K562 (cell line): Measurements from ENCODE around the gene CBX2. TPM values are rescaled to one million over a fixed set of nuclear protein-coding genes. Genes with fewer than 3 reads are reported as not detected.
A peak's percentile ranks its signal among the peaks of the same experiment; 100 is the strongest.

Experiments used
- CHD1 ChIP-seq: fragments of 200-600 bp; sonication (generic); IDR thresholded peaks from one replicate; pipeline ENCODE4 v1.6.1; 2012; ENCODE audit warnings: mild to moderate bottlenecking, moderate library complexity, low read length, inconsistent platforms
- DLX4 ChIP-seq: fragments of 250-450 bp; sonication (Bioruptor Pico); IDR thresholded peaks from 2 replicates; pipeline ENCODE4 v1.6.1; 2021; ENCODE audit warnings: mild to moderate bottlenecking
- HMG20A ChIP-seq: fragments of 450-650 bp; formaldehyde crosslinking; conservative IDR thresholded peaks from 2 replicates; pipeline ENCODE4 v1.4.0; 2020; ENCODE audit warnings: mild to moderate bottlenecking, mixed read lengths
- MBD1 ChIP-seq: fragments of 250-450 bp; sonication (Bioruptor Pico); IDR thresholded peaks from 2 replicates; pipeline ENCODE4 v1.8.0; 2022; ENCODE audit warnings: inconsistent platforms
- MCM2 ChIP-seq: fragments of 450-650 bp; IDR thresholded peaks from 2 replicates; pipeline ENCODE4 v1.6.1; 2017; ENCODE audit warnings: low read depth, mild to moderate bottlenecking
- MIER1 ChIP-seq: fragments of 450-650 bp; IDR thresholded peaks from 2 replicates; pipeline ENCODE4 v1.6.1; 2016; ENCODE audit warnings: antibody characterized with exemption, mild to moderate bottlenecking, low read depth
- NR2F6 ChIP-seq: fragments of 450-650 bp; formaldehyde crosslinking; IDR thresholded peaks from 2 replicates; pipeline ENCODE4 v1.4.0; 2020; ENCODE audit warnings: mild to moderate bottlenecking
- NRF1 ChIP-seq, 2 experiments: fragments of 450-650 bp; IDR thresholded peaks in 1 of 2; conservative IDR thresholded peaks in 1 of 2; 2 replicates each; pipeline ENCODE4 v1.6.1; 2014; ENCODE audit warnings: mild to moderate bottlenecking in 2 of 2
- POLR2B ChIP-seq: fragments of 450-650 bp; IDR thresholded peaks from 2 replicates; pipeline ENCODE4 v1.6.1; 2018; ENCODE audit warnings: low read depth; ENCODE audit not compliant: partially characterized antibody
- RBM17 ChIP-seq: fragments of 200-400 bp; formaldehyde crosslinking; IDR thresholded peaks from 2 replicates; pipeline ENCODE4 v1.6.1; 2017; ENCODE audit warnings: low read depth, mild to moderate bottlenecking, low read length, borderline replicate concordance
- SPI1 ChIP-seq: IDR thresholded peaks from 2 replicates; pipeline ENCODE4 v1.6.1; 2011; ENCODE audit warnings: low read depth, low read length, control low read depth, borderline replicate concordance
- STAG1 ChIP-seq: sonication (generic); formaldehyde crosslinking; IDR thresholded peaks from 2 replicates; pipeline ENCODE4 v1.5.0; 2020; ENCODE audit warnings: missing genetic modification reagents, borderline replicate concordance
- TEAD4 ChIP-seq, 2 experiments: sonication (generic) in 1 of 2; formaldehyde crosslinking in 1 of 2; IDR thresholded peaks; 2 replicates each; pipeline versions ENCODE4 v1.6.1 to v1.8.0; 2012 to 2022; ENCODE audit warnings: borderline replicate concordance in 1 of 2, inconsistent platforms in 1 of 2, low read length in 1 of 2, mild to moderate bottlenecking in 1 of 2, missing genetic modification reagents in 1 of 2
- USF2 ChIP-seq: sonication (generic); formaldehyde crosslinking; IDR thresholded peaks from 2 replicates; pipeline ENCODE4 v1.5.0; 2020; ENCODE audit warnings: missing genetic modification reagents
- ZKSCAN3 ChIP-seq: fragments of 250-450 bp; sonication (Bioruptor Pico); IDR thresholded peaks from 2 replicates; pipeline ENCODE4 v1.4.0; 2020
- ZNF395 ChIP-seq: fragments of 200-800 bp; sonication (Bioruptor generic); IDR thresholded peaks from 2 replicates; pipeline ENCODE4 v1.6.1; 2017; ENCODE audit warnings: missing genetic modification characterization, missing compliant biosample characterization
- ZNF717 ChIP-seq: fragments of 250-450 bp; sonication (Bioruptor Pico); IDR thresholded peaks from 2 replicates; pipeline ENCODE4 v1.5.0; 2021
- ZNF740 ChIP-seq, 3 experiments: fragments of 200-800 bp in 1 of 3; sonication (Bioruptor generic) in 1 of 3; sonication (generic) in 1 of 3; formaldehyde crosslinking in 1 of 3; IDR thresholded peaks; 2 replicates each; pipeline versions ENCODE4 v1.6.1 to v1.8.0; 2016 to 2022; ENCODE audit warnings: mild to moderate bottlenecking in 2 of 3, missing compliant biosample characterization in 2 of 3, missing genetic modification characterization in 2 of 3, missing genetic modification reagents in 1 of 3
- ZNF778 ChIP-seq: fragments of 450-650 bp; formaldehyde crosslinking; IDR thresholded peaks from 2 replicates; pipeline ENCODE4 v1.4.0; 2020; ENCODE audit warnings: mild to moderate bottlenecking, moderate library complexity
- polyA plus RNA-seq, 8 experiments: library from polyadenylated mRNA; depleted of rRNA in 4 of 8; stranded (reverse) in 5 of 8; unstranded in 3 of 8; fragments of >200 nt; fragmentation: Nextera tagmentation in 2 of 8; fragmentation: Illumina TruSeq in 1 of 8; extraction: Ambion mirVana in 2 of 8; extraction: Trizol in 1 of 8; gene quantifications; 2 replicates each; pipeline versions ENCODE4 v1.2.1 to v1.2.3, GENCODE V29; 2011 to 2014; ENCODE audit warnings: inconsistent platforms in 1 of 8, missing spikeins in 1 of 8
- total RNA-seq, 7 experiments: library from RNA; depleted of rRNA in 6 of 7; stranded (reverse); fragments of >200 nt in 6 of 7; fragmentation: Illumina TruSeq in 2 of 7; extraction: Trizol in 2 of 7; gene quantifications; 2 replicates each; pipeline versions ENCODE4 v1.2.1 to v1.2.3, GENCODE V29; 2011 to 2021; ENCODE audit warnings: low replicate concordance in 1 of 7

CBX2 gene
- total and polyA plus RNA-seq, 9 of the 15 experiments (the other 6 are each of a cell fraction or from before 2014, with no cell fraction given) = 0.66 to 26.9 (median 13.9) TPM

- TF ChIP-seq TEAD4 (IDR thresholded peaks at IDR 0.05; ENCODE audit: low read length) (peak; percentile 54), TEAD4 (CRISPR knock-in tag; IDR thresholded peaks at IDR 0.05; ENCODE audit: borderline replicate concordance) (no peak), CHD1 (peak; percentile 41), SPI1 (0 out of 2 replicates have a peak, but pooled peaks have one; percentile 4), MCM2 (no peak), HMG20A (no peak), ZNF740 (CRISPR knock-in tag; IDR thresholded peaks at IDR 0.05) (no peak), ZNF740 (tag; IDR thresholded peaks at IDR 0.05) (peak in 1 of 2 experiments; percentile 42; a peak in 1 of 4 replicates), ZNF778 (CRISPR knock-in tag) (no peak), NR2F6 (no peak), ZNF717 (CRISPR knock-in tag) (no peak), DLX4 (CRISPR knock-in tag) (no peak), ZNF395 (CRISPR knock-in tag) (peak; percentile 9; the same call in 1 of the 2 replicates), RBM17 (no peak), MIER1 (no peak), ZKSCAN3 (CRISPR knock-in tag) (no peak), POLR2B (peak; percentile 60), USF2 (peak; percentile 68), STAG1 (CRISPR knock-in tag) (no peak), MBD1 (CRISPR knock-in tag) (no peak), NRF1 (conservative IDR thresholded peaks at IDR 0.05 in 1 of 2, IDR thresholded peaks at IDR 0.05 in 1 of 2) (peak; percentile 81 to 86)
Measured at GRCh38 chr17:79796763-79797491, 19.0 kb downstream of the CBX2 start, which contains the start of gene CBX8 (continued).
